Keratinocyte (primary cell): Measurements from ENCODE around the gene CEP131.

Source experiments
- EZH2 ChIP-seq: IDR thresholded peaks from one replicate; pipeline ENCODE4 v1.6.1; 2012; ENCODE audit warnings: inconsistent platforms, mild to moderate bottlenecking, low read length, moderate library complexity
- TF ChIP-seq, protein P1 (sequence below), 3 experiments: IDR thresholded peaks in 1 of 3; conservative IDR thresholded peaks in 1 of 3; optimal IDR thresholded peaks in 1 of 3; 2 replicates in 2 of 3; 3 replicates in 1 of 3; pipeline versions ENCODE3 to v1.5.1; 2011; ENCODE audit warnings: low read length in 3 of 3, mild to moderate bottlenecking in 3 of 3, moderate library complexity in 2 of 3, control low read depth in 1 of 3, inconsistent platforms in 1 of 3; ENCODE audit not compliant: insufficient read depth in 2 of 3; ENCODE audit errors: extremely low read depth in 1 of 3

DNA sequence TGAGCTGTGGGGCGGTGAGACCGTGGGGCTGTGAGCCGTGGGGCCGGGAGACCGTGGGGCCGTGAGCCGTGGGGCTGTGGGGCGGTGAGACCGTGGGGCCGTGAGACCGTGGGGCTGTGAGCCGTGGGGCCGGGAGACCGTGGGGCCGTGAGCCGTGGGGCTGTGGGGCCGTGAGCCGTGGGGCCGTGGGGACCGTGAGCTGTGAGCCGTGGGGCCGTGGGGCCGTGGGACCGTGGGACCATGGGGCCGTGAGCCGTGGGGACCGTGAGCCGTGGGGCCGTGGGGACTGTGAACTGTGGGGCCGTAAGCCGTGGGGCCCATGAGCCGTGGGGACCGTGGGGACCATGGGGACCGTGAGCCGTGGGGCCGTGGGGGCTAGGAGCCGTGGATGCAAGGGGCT lies 82.1 kb downstream of the CEP131 start:
- TF ChIP-seq, protein P1, sequence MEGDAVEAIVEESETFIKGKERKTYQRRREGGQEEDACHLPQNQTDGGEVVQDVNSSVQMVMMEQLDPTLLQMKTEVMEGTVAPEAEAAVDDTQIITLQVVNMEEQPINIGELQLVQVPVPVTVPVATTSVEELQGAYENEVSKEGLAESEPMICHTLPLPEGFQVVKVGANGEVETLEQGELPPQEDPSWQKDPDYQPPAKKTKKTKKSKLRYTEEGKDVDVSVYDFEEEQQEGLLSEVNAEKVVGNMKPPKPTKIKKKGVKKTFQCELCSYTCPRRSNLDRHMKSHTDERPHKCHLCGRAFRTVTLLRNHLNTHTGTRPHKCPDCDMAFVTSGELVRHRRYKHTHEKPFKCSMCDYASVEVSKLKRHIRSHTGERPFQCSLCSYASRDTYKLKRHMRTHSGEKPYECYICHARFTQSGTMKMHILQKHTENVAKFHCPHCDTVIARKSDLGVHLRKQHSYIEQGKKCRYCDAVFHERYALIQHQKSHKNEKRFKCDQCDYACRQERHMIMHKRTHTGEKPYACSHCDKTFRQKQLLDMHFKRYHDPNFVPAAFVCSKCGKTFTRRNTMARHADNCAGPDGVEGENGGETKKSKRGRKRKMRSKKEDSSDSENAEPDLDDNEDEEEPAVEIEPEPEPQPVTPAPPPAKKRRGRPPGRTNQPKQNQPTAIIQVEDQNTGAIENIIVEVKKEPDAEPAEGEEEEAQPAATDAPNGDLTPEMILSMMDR (optimal IDR thresholded peaks at IDR 0.05 in 1 of 3, IDR thresholded peaks at IDR 0.05 in 1 of 3, conservative IDR thresholded peaks at IDR 0.05 in 1 of 3; ENCODE audit: extremely low read depth in 1 of 3, insufficient read depth in 2 of 3, low read length in 3 of 3), result no peak
- no peak for TF ChIP-seq EZH2
